GM12892 (cell line): ENCODE measurements around the gene SLC47A2.

Experiments
- POLR2A ChIP-seq: IDR thresholded peaks from 2 replicates; pipeline ENCODE4 v1.6.1; 2011; ENCODE audit warnings: low read depth, low read length, control low read depth
- POLR2AphosphoS5 ChIP-seq: IDR thresholded peaks from 2 replicates; pipeline ENCODE4 v1.6.1; 2011; ENCODE audit warnings: low read depth, low read length, control low read depth

GRCh38 chr17:19642373-19642893 lies 74.0 kb downstream of the SLC47A2 start:
- no peak for TF ChIP-seq POLR2AphosphoS5
- no peak for TF ChIP-seq POLR2A
